Glutamatergic neuron (in vitro differentiated cells): Measurements from ENCODE around the gene SOX18. TPM values are rescaled to one million over a fixed set of nuclear protein-coding genes. Genes with fewer than 3 reads are reported as not detected.

Experiments
- DNase-seq: peaks from one replicate; pipeline ENCODE4 v3.0.0; 2022
- H3K27ac Mint-ChIP-seq: one replicate; pipeline ENCODE4 v1.8.0; 2020; ENCODE audit warnings: mild to moderate bottlenecking, mixed read lengths, inconsistent platforms; ENCODE audit not compliant: unreplicated experiment
- H3K27me3 Mint-ChIP-seq: one replicate; pipeline ENCODE4 v1.8.0; 2020; ENCODE audit warnings: mild to moderate bottlenecking, moderate library complexity, mixed read lengths, inconsistent platforms; ENCODE audit not compliant: unreplicated experiment
- H3K36me3 Mint-ChIP-seq: one replicate; pipeline ENCODE4 v1.8.0; 2020; ENCODE audit warnings: mild to moderate bottlenecking, mixed read lengths, inconsistent platforms; ENCODE audit not compliant: unreplicated experiment
- H3K4me1 Mint-ChIP-seq: one replicate; pipeline ENCODE4 v1.8.0; 2020; ENCODE audit warnings: mild to moderate bottlenecking, low read depth, mixed read lengths, inconsistent platforms; ENCODE audit not compliant: unreplicated experiment
- H3K4me3 Mint-ChIP-seq: one replicate; pipeline ENCODE4 v1.8.0; 2020; ENCODE audit warnings: mild to moderate bottlenecking, mixed read lengths, inconsistent platforms; ENCODE audit not compliant: unreplicated experiment
- H3K9me3 Mint-ChIP-seq: one replicate; pipeline ENCODE4 v1.8.0; 2020; ENCODE audit warnings: mild to moderate bottlenecking, moderate library complexity, mixed read lengths, inconsistent platforms; ENCODE audit not compliant: unreplicated experiment
- total RNA-seq: library from RNA; stranded (reverse); fragmentation: NEBNext Ultra II Directional; extraction: Animal tissue kit (Norgen Biotek cat#: 25700); gene quantifications from one replicate; pipeline ENCODE4 v1.2.1, GENCODE V29; 2021; ENCODE audit not compliant: unreplicated experiment
- TF ChIP-seq, protein P1 (sequence below): fragments of 200-600 bp; sonication (generic); IDR thresholded peaks from one replicate; pipeline ENCODE4 v1.5.0; 2021; ENCODE audit not compliant: partially characterized antibody, unreplicated experiment

SOX18 gene
- total RNA-seq, 1 donor from 2014 or later = 0.66 TPM

- TF ChIP-seq, protein P1, sequence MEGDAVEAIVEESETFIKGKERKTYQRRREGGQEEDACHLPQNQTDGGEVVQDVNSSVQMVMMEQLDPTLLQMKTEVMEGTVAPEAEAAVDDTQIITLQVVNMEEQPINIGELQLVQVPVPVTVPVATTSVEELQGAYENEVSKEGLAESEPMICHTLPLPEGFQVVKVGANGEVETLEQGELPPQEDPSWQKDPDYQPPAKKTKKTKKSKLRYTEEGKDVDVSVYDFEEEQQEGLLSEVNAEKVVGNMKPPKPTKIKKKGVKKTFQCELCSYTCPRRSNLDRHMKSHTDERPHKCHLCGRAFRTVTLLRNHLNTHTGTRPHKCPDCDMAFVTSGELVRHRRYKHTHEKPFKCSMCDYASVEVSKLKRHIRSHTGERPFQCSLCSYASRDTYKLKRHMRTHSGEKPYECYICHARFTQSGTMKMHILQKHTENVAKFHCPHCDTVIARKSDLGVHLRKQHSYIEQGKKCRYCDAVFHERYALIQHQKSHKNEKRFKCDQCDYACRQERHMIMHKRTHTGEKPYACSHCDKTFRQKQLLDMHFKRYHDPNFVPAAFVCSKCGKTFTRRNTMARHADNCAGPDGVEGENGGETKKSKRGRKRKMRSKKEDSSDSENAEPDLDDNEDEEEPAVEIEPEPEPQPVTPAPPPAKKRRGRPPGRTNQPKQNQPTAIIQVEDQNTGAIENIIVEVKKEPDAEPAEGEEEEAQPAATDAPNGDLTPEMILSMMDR = no peak
- no peak for DNase-seq
- Mint-ChIP-seq H3K4me3 (no peak overlapping the region), H3K9me3 (peaks cover 6% of the 10 kb centered on the region), H3K27me3 (peaks cover 17% of the 10 kb centered on the region), H3K27ac (no peak overlapping the region), H3K36me3 (no peaks in the 10 kb centered on the region), H3K4me1 (peaks cover 6% of the 10 kb centered on the region)
Observed at GRCh38 chr20:64077541-64077875, 28.1 kb upstream of the SOX18 start.

GRCh38 chr20:64077094-64077493, 27.7 kb upstream of the SOX18 start:
- peaks cover 6% of the 10 kb centered on the region for H3K9me3 Mint-ChIP-seq
- peaks cover 6% of the 10 kb centered on the region for H3K4me1 Mint-ChIP-seq
- no peaks in the 10 kb centered on the region for H3K36me3 Mint-ChIP-seq
- H3K27me3 Mint-ChIP-seq = peaks cover 13% of the 10 kb centered on the region
- TF ChIP-seq, protein P1 = no peak
- DNase-seq = no peak
- H3K27ac Mint-ChIP-seq = no peak overlapping the region
- no peak overlapping the region for H3K4me3 Mint-ChIP-seq

- H3K9me3 Mint-ChIP-seq = peaks cover 2% of the 10 kb centered on the region
- no peak overlapping the region for H3K27ac Mint-ChIP-seq
- no peak for DNase-seq
- peaks cover 2% of the 10 kb centered on the region for H3K4me1 Mint-ChIP-seq
- TF ChIP-seq, protein P1 = no peak
- H3K4me3 Mint-ChIP-seq = no peak overlapping the region
- H3K27me3 Mint-ChIP-seq = peaks cover 9% of the 10 kb centered on the region
- no peaks in the 10 kb centered on the region for H3K36me3 Mint-ChIP-seq
Observed at GRCh38 chr20:64076061-64076997, 26.9 kb upstream of the SOX18 start.

- no peak for DNase-seq
- TF ChIP-seq, protein P1 = no peak
- no peak overlapping the region for H3K4me3 Mint-ChIP-seq
- H3K4me1 Mint-ChIP-seq = peaks cover 2% of the 10 kb centered on the region
- H3K9me3 Mint-ChIP-seq = no peaks in the 10 kb centered on the region
- peaks cover 7% of the 10 kb centered on the region for H3K27me3 Mint-ChIP-seq
- no peaks in the 10 kb centered on the region for H3K36me3 Mint-ChIP-seq
- H3K27ac Mint-ChIP-seq = no peak overlapping the region
Observed at GRCh38 chr20:64075556-64075955, 26.1 kb upstream of the SOX18 start.

- H3K9me3 Mint-ChIP-seq = no peaks in the 10 kb centered on the region
- no peaks in the 10 kb centered on the region for H3K4me1 Mint-ChIP-seq
- no peak overlapping the region for H3K27ac Mint-ChIP-seq
- H3K4me3 Mint-ChIP-seq = no peak overlapping the region
- no peak for DNase-seq
- no peaks in the 10 kb centered on the region for H3K36me3 Mint-ChIP-seq
- TF ChIP-seq, protein P1 = no peak
- H3K27me3 Mint-ChIP-seq = peaks cover 2% of the 10 kb centered on the region
Observed at GRCh38 chr20:64074963-64075362, 25.5 kb upstream of the SOX18 start.
